WTC11 (cell line): ENCODE data around the gene SPATA2L. TPM values are rescaled to one million over a fixed set of nuclear protein-coding genes. Genes with fewer than 3 reads are reported as not detected.
A peak's percentile ranks its signal among the peaks of the same experiment; 100 is the strongest.

Source experiments
- AFF4 ChIP-seq: sonication (generic); formaldehyde crosslinking; IDR thresholded peaks from 2 replicates; pipeline ENCODE4 v1.8.1; 2023; ENCODE audit warnings: mild to moderate bottlenecking, missing genetic modification reagents, borderline replicate concordance
- ARID4B ChIP-seq: sonication (generic); formaldehyde crosslinking; IDR thresholded peaks from 2 replicates; pipeline ENCODE4 v1.8.0; 2023; ENCODE audit warnings: missing genetic modification reagents, mild to moderate bottlenecking, borderline replicate concordance
- CBFB ChIP-seq: sonication (generic); formaldehyde crosslinking; IDR thresholded peaks from 2 replicates; pipeline ENCODE4 v1.8.1; 2022; ENCODE audit warnings: mild to moderate bottlenecking, low read depth, missing genetic modification reagents
- CREM ChIP-seq: sonication (generic); formaldehyde crosslinking; IDR thresholded peaks from 2 replicates; pipeline ENCODE4 v1.8.1; 2022; ENCODE audit warnings: mild to moderate bottlenecking, missing genetic modification reagents, moderate library complexity
- E2F5 ChIP-seq: sonication (generic); formaldehyde crosslinking; IDR thresholded peaks from 2 replicates; pipeline ENCODE4 v1.8.1; 2022; ENCODE audit warnings: mild to moderate bottlenecking, moderate library complexity, missing genetic modification reagents
- ESRRA ChIP-seq: sonication (generic); formaldehyde crosslinking; IDR thresholded peaks from 2 replicates; pipeline ENCODE4 v1.8.1; 2022; ENCODE audit warnings: mild to moderate bottlenecking, missing genetic modification reagents, borderline replicate concordance
- ETV6 ChIP-seq: sonication (generic); formaldehyde crosslinking; IDR thresholded peaks from 2 replicates; pipeline ENCODE4 v1.8.1; 2022; ENCODE audit warnings: mild to moderate bottlenecking, missing genetic modification reagents
- FOXP4 ChIP-seq: sonication (generic); formaldehyde crosslinking; IDR thresholded peaks from 2 replicates; pipeline ENCODE4 v1.8.0; 2022; ENCODE audit warnings: mild to moderate bottlenecking, missing genetic modification reagents
- KAT7 ChIP-seq: sonication (generic); formaldehyde crosslinking; IDR thresholded peaks from 2 replicates; pipeline ENCODE4 v1.8.1; 2023; ENCODE audit warnings: missing genetic modification reagents, mild to moderate bottlenecking, borderline replicate concordance
- MAX ChIP-seq: sonication (generic); formaldehyde crosslinking; IDR thresholded peaks from 2 replicates; pipeline ENCODE4 v1.8.0; 2022; ENCODE audit warnings: mild to moderate bottlenecking, missing genetic modification reagents
- NFATC4 ChIP-seq: fragments of 250-450 bp; sonication (Bioruptor Pico); IDR thresholded peaks from 2 replicates; pipeline ENCODE4 v1.9.0; 2021; ENCODE audit warnings: mild to moderate bottlenecking
- NR2C2 ChIP-seq: sonication (generic); formaldehyde crosslinking; IDR thresholded peaks from 2 replicates; pipeline ENCODE4 v1.8.0; 2022; ENCODE audit warnings: mild to moderate bottlenecking, missing genetic modification reagents
- RELA ChIP-seq: sonication (generic); formaldehyde crosslinking; IDR thresholded peaks from 2 replicates; pipeline ENCODE4 v1.8.1; 2022; ENCODE audit warnings: missing genetic modification reagents, mild to moderate bottlenecking, borderline replicate concordance
- SMAD3 ChIP-seq: sonication (generic); formaldehyde crosslinking; IDR thresholded peaks from 2 replicates; pipeline ENCODE4 v1.8.0; 2022; ENCODE audit warnings: missing genetic modification reagents, mild to moderate bottlenecking, borderline replicate concordance
- TP53 ChIP-seq: sonication (generic); formaldehyde crosslinking; IDR thresholded peaks from 2 replicates; pipeline ENCODE4 v1.8.1; 2023; ENCODE audit warnings: mild to moderate bottlenecking, missing genetic modification reagents
- USF2 ChIP-seq: sonication (generic); formaldehyde crosslinking; IDR thresholded peaks from 2 replicates; pipeline ENCODE4 v1.8.1; 2023; ENCODE audit warnings: mild to moderate bottlenecking, missing genetic modification reagents, moderate library complexity
- ZBTB21 ChIP-seq: sonication (generic); formaldehyde crosslinking; IDR thresholded peaks from 2 replicates; pipeline ENCODE4 v1.8.1; 2023; ENCODE audit warnings: mild to moderate bottlenecking, missing genetic modification reagents, borderline replicate concordance
- ZNF219 ChIP-seq: sonication (generic); formaldehyde crosslinking; IDR thresholded peaks from 2 replicates; pipeline ENCODE4 v1.8.0; 2023; ENCODE audit warnings: missing genetic modification reagents, mild to moderate bottlenecking, borderline replicate concordance
- ZNF232 ChIP-seq: sonication (generic); formaldehyde crosslinking; IDR thresholded peaks from 2 replicates; pipeline ENCODE4 v1.8.0; 2022; ENCODE audit warnings: mild to moderate bottlenecking, missing genetic modification reagents
- ZNF263 ChIP-seq: sonication (generic); formaldehyde crosslinking; IDR thresholded peaks from 2 replicates; pipeline ENCODE4 v1.8.1; 2022; ENCODE audit warnings: low read depth, mild to moderate bottlenecking, moderate library complexity, missing genetic modification reagents
- ZNF281 ChIP-seq: sonication (generic); formaldehyde crosslinking; IDR thresholded peaks from 2 replicates; pipeline ENCODE4 v1.8.0; 2023; ENCODE audit warnings: mild to moderate bottlenecking, missing genetic modification reagents
- ZNF317 ChIP-seq: sonication (generic); formaldehyde crosslinking; IDR thresholded peaks from 2 replicates; pipeline ENCODE4 v1.8.1; 2023; ENCODE audit warnings: low read depth, mild to moderate bottlenecking, moderate library complexity, missing genetic modification reagents, borderline replicate concordance
- ZNF416 ChIP-seq: fragments of 250-450 bp; sonication (Bioruptor Pico); IDR thresholded peaks from 2 replicates; pipeline ENCODE4 v1.9.0; 2021; ENCODE audit warnings: mild to moderate bottlenecking, inconsistent platforms
- total RNA-seq: library from RNA; stranded (reverse); gene quantifications from 3 replicates; pipeline ENCODE4 v1.2.3, GENCODE V29; 2021

Gene SPATA2L
- total RNA-seq, 1 experiment from 2014 or later, result 15.7 TPM

- peak; percentile 73; the same call in 1 of the 2 replicates for TF ChIP-seq ARID4B (CRISPR knock-in tag)
- TF ChIP-seq AFF4 (CRISPR knock-in tag), result 0 out of 2 replicates have a peak, but pooled peaks have one; percentile 64
- peak; percentile 90 for TF ChIP-seq MAX (CRISPR knock-in tag)
- no peak for TF ChIP-seq ZBTB21
- TF ChIP-seq NFATC4 (CRISPR knock-in tag), result no peak
- no peak for TF ChIP-seq NR2C2 (CRISPR knock-in tag)
- peak; percentile 71; the same call in 1 of the 2 replicates for TF ChIP-seq ZNF416 (CRISPR knock-in tag)
- no peak; the same call in 1 of the 2 replicates for TF ChIP-seq RELA
- peak; percentile 76; the same call in 1 of the 2 replicates for TF ChIP-seq SMAD3 (CRISPR knock-in tag)
- TF ChIP-seq ZNF219 (CRISPR knock-in tag), result no peak
- TF ChIP-seq TP53, result 0 out of 2 replicates have a peak, but pooled peaks have one; percentile 36
- peak; percentile 91 for TF ChIP-seq ETV6 (CRISPR knock-in tag)
- peak; percentile 85; the same call in 1 of the 2 replicates for TF ChIP-seq ZNF232 (CRISPR knock-in tag)
- peak; percentile 81; the same call in 1 of the 2 replicates for TF ChIP-seq ESRRA (CRISPR knock-in tag)
- 0 out of 2 replicates have a peak, but pooled peaks have one; percentile 73 for TF ChIP-seq KAT7 (CRISPR knock-in tag)
- peak; percentile 31; the same call in 1 of the 2 replicates for TF ChIP-seq USF2 (CRISPR knock-in tag)
- no peak for TF ChIP-seq CBFB
- TF ChIP-seq FOXP4 (CRISPR knock-in tag), result 0 out of 2 replicates have a peak, but pooled peaks have one; percentile 26
- no peak for TF ChIP-seq ZNF317 (CRISPR knock-in tag)
- TF ChIP-seq ZNF263 (CRISPR knock-in tag), result 0 out of 2 replicates have a peak, but pooled peaks have one; percentile 18
- peak; percentile 77; the same call in 1 of the 2 replicates for TF ChIP-seq ZNF281 (CRISPR knock-in tag)
- TF ChIP-seq CREM (CRISPR knock-in tag), result 0 out of 2 replicates have a peak, but pooled peaks have one; percentile 44
- 0 out of 2 replicates have a peak, but pooled peaks have one; percentile 87 for TF ChIP-seq E2F5 (CRISPR knock-in tag)
These were observed 14.9 kb downstream of the SPATA2L start, which contains the start of gene CDK10 (continued) for GRCh38 chr16:89686520-89687091.
